HG02970 (cell line): ENCODE measurements around the gene GPAT3.
"Not testable (repeated sequence)": the region's sequence is repeated elsewhere in the genome, so short reads cannot be mapped to it uniquely, and the experiment has no call there.

Experiments used
- ATAC-seq: cut with Tn5 transposase; IDR thresholded peaks from one replicate; pipeline ENCODE4 v1.9.1; 2021; ENCODE audit warnings: mild to moderate bottlenecking, moderate library complexity, moderate number of reproducible peaks; ENCODE audit not compliant: unreplicated experiment, low FRiP score

Gene GPAT3

GRCh38 chr4:83548151-83548905 lies 12.4 kb downstream of the GPAT3 start:
- ATAC-seq, result peak; percentile 84

GRCh38 chr4:83552083-83552482 lies 16.2 kb downstream of the GPAT3 start:
- ATAC-seq, result no peak

- no peak for ATAC-seq
These were observed 17.0 kb downstream of the GPAT3 start for GRCh38 chr4:83552924-83553323.

GRCh38 chr4:83556006-83556707 lies 20.2 kb downstream of the GPAT3 start:
- ATAC-seq, result no peak

- no peak for ATAC-seq
These were observed 20.9 kb downstream of the GPAT3 start for GRCh38 chr4:83556816-83557215.

- no peak for ATAC-seq
These were observed 22.2 kb downstream of the GPAT3 start for GRCh38 chr4:83558059-83558653.

GRCh38 chr4:83558680-83559079 lies 22.8 kb downstream of the GPAT3 start:
- ATAC-seq, result no peak

- ATAC-seq, result no peak
These were observed 24.6 kb downstream of the GPAT3 start for GRCh38 chr4:83560523-83560922.

GRCh38 chr4:83561381-83561780 lies 25.5 kb downstream of the GPAT3 start:
- ATAC-seq, result no peak

- ATAC-seq, result no peak
These were observed 28.1 kb downstream of the GPAT3 start for GRCh38 chr4:83563998-83564397.

GRCh38 chr4:83568062-83568461 lies 32.2 kb downstream of the GPAT3 start:
- no peak for ATAC-seq

- no peak for ATAC-seq
These were observed 33.5 kb downstream of the GPAT3 start for GRCh38 chr4:83569429-83569828.

GRCh38 chr4:83569987-83570386 lies 34.1 kb downstream of the GPAT3 start:
- ATAC-seq, result peak; percentile 66

GRCh38 chr4:83572848-83573247 lies 36.9 kb downstream of the GPAT3 start:
- no peak for ATAC-seq

GRCh38 chr4:83574247-83574646 lies 38.3 kb downstream of the GPAT3 start:
- ATAC-seq, result no peak

GRCh38 chr4:83576237-83576636 lies 40.3 kb downstream of the GPAT3 start:
- not testable (repeated sequence) for ATAC-seq

GRCh38 chr4:83581411-83582288 lies 45.7 kb downstream of the GPAT3 start:
- ATAC-seq, result peak; percentile 41

- ATAC-seq, result peak; percentile 48
These were observed 46.4 kb downstream of the GPAT3 start for GRCh38 chr4:83582289-83582785.

- no peak for ATAC-seq
These were observed 50.1 kb downstream of the GPAT3 start for GRCh38 chr4:83585982-83586508.

GRCh38 chr4:83589279-83589678 lies 53.4 kb downstream of the GPAT3 start:
- ATAC-seq, result no peak
